Neural cell (in vitro differentiated cells): Measurements from ENCODE around the gene FILIP1.

Source experiments
- EZH2 ChIP-seq: fragments of 200-600, 300-800 bp; shearing (Covaris generic), sonication (generic); IDR thresholded peaks from 2 replicates; pipeline ENCODE4 v1.6.1; 2014; ENCODE audit warnings: antibody characterized with exemption, low read length, borderline replicate concordance, mild to moderate bottlenecking; ENCODE audit not compliant: insufficient read depth, poor library complexity, severe bottlenecking
- RAD21 ChIP-seq: fragments of 450-650 bp; conservative IDR thresholded peaks from 2 replicates; pipeline ENCODE4 v1.6.1; 2014; ENCODE audit warnings: antibody characterized with exemption, mild to moderate bottlenecking, moderate library complexity
- TAF1 ChIP-seq: IDR thresholded peaks from 2 replicates; pipeline ENCODE4 v1.6.1; 2012; ENCODE audit warnings: low read depth
- TF ChIP-seq, protein P1 (sequence below): fragments of 450-650 bp; IDR thresholded peaks from 2 replicates; pipeline ENCODE4 v1.5.1; 2014; ENCODE audit warnings: antibody characterized with exemption, mild to moderate bottlenecking, moderate library complexity; ENCODE audit not compliant: poor library complexity, severe bottlenecking
- TF ChIP-seq, protein P2 (sequence below): IDR thresholded peaks from 2 replicates; pipeline ENCODE4 v1.6.1; 2012; ENCODE audit warnings: borderline replicate concordance

GRCh38 chr6:75301088-75301487 is 192.5 kb downstream of the FILIP1 start:
- TF ChIP-seq, protein P1, sequence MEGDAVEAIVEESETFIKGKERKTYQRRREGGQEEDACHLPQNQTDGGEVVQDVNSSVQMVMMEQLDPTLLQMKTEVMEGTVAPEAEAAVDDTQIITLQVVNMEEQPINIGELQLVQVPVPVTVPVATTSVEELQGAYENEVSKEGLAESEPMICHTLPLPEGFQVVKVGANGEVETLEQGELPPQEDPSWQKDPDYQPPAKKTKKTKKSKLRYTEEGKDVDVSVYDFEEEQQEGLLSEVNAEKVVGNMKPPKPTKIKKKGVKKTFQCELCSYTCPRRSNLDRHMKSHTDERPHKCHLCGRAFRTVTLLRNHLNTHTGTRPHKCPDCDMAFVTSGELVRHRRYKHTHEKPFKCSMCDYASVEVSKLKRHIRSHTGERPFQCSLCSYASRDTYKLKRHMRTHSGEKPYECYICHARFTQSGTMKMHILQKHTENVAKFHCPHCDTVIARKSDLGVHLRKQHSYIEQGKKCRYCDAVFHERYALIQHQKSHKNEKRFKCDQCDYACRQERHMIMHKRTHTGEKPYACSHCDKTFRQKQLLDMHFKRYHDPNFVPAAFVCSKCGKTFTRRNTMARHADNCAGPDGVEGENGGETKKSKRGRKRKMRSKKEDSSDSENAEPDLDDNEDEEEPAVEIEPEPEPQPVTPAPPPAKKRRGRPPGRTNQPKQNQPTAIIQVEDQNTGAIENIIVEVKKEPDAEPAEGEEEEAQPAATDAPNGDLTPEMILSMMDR = no peak
- TF ChIP-seq RAD21 (no peak), EZH2 (no peak), TAF1 (no peak)
- TF ChIP-seq, protein P2, sequence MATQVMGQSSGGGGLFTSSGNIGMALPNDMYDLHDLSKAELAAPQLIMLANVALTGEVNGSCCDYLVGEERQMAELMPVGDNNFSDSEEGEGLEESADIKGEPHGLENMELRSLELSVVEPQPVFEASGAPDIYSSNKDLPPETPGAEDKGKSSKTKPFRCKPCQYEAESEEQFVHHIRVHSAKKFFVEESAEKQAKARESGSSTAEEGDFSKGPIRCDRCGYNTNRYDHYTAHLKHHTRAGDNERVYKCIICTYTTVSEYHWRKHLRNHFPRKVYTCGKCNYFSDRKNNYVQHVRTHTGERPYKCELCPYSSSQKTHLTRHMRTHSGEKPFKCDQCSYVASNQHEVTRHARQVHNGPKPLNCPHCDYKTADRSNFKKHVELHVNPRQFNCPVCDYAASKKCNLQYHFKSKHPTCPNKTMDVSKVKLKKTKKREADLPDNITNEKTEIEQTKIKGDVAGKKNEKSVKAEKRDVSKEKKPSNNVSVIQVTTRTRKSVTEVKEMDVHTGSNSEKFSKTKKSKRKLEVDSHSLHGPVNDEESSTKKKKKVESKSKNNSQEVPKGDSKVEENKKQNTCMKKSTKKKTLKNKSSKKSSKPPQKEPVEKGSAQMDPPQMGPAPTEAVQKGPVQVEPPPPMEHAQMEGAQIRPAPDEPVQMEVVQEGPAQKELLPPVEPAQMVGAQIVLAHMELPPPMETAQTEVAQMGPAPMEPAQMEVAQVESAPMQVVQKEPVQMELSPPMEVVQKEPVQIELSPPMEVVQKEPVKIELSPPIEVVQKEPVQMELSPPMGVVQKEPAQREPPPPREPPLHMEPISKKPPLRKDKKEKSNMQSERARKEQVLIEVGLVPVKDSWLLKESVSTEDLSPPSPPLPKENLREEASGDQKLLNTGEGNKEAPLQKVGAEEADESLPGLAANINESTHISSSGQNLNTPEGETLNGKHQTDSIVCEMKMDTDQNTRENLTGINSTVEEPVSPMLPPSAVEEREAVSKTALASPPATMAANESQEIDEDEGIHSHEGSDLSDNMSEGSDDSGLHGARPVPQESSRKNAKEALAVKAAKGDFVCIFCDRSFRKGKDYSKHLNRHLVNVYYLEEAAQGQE = no peak
